SJCRH30 (cell line): ENCODE results near the gene ZNF333. TPM values are rescaled to one million over a fixed set of nuclear protein-coding genes. Genes with fewer than 3 reads are reported as not detected.

Source experiments
- DNase-seq, 2 experiments: peaks; one replicate each; pipeline ENCODE4 v3.0.0-alpha.2; 2015 to 2020
- H3K27ac ChIP-seq: fragments of 250-450 bp; sonication (Bioruptor Pico); 2 replicates; pipeline ENCODE4 v1.5.1; 2020; ENCODE audit warnings: mild to moderate bottlenecking, moderate library complexity
- H3K27me3 ChIP-seq: fragments of 250-450 bp; sonication (Bioruptor Pico); 2 replicates; pipeline ENCODE4 v1.5.1; 2020; ENCODE audit warnings: mild to moderate bottlenecking, moderate library complexity
- H3K36me3 ChIP-seq: fragments of 250-450 bp; sonication (Bioruptor Pico); 2 replicates; pipeline ENCODE4 v1.5.1; 2020; ENCODE audit warnings: mild to moderate bottlenecking, moderate library complexity
- H3K4me1 ChIP-seq: fragments of 250-450 bp; sonication (Bioruptor Pico); 2 replicates; pipeline ENCODE4 v1.5.1; 2020; ENCODE audit warnings: mild to moderate bottlenecking, moderate library complexity
- H3K4me3 ChIP-seq: fragments of 250-450 bp; sonication (Bioruptor Pico); 2 replicates; pipeline ENCODE4 v1.5.1; 2020; ENCODE audit warnings: mild to moderate bottlenecking, moderate library complexity
- H3K9me3 ChIP-seq: fragments of 250-450 bp; sonication (Bioruptor Pico); replicated peaks from 2 replicates; pipeline ENCODE4 v1.5.1; 2020; ENCODE audit warnings: mild to moderate bottlenecking, moderate library complexity
- total RNA-seq: library from RNA; depleted of rRNA; stranded (reverse); fragments of >200 nt; shearing (Covaris generic); gene quantifications from 2 replicates; pipeline ENCODE4 v1.2.3, GENCODE V29; 2014; rRNA removed

The ZNF333 gene
- 13.0 and 14.4 TPM in 2 replicates for total RNA-seq

GRCh38 chr19:14689598-14690503, at the start of gene ZNF333:
TSS of gene ZNF333 (plus strand) at chr19:14690048. CDS start at chr19:14693492, 3,444 bp downstream.
- peak within 1 kb of the TSS; percentile 95 for H3K4me3 ChIP-seq
- H3K4me1 ChIP-seq, result no peaks in the 10 kb centered on the region
- no peaks in the 10 kb centered on the region for H3K36me3 ChIP-seq
- no peaks in the 10 kb centered on the region for H3K27me3 ChIP-seq
- H3K9me3 ChIP-seq, result no peaks in the 10 kb centered on the region
- peak within 1 kb of the TSS; percentile 87 for H3K27ac ChIP-seq
- peak; percentile 99 to 100 for DNase-seq

- Histone ChIP-seq H3K4me1 (no peaks in the 10 kb centered on the region), H3K36me3 (no peaks in the 10 kb centered on the region), H3K4me3 (no peak overlapping the region), H3K9me3 (no peaks in the 10 kb centered on the region), H3K27ac (no peak overlapping the region), H3K27me3 (peaks cover 3% of the 10 kb centered on the region; the same call in 1 of the 2 replicates)
- no peak for DNase-seq
Observed at GRCh38 chr19:14648506-14648905, 41.3 kb upstream of the ZNF333 start.

DNA sequence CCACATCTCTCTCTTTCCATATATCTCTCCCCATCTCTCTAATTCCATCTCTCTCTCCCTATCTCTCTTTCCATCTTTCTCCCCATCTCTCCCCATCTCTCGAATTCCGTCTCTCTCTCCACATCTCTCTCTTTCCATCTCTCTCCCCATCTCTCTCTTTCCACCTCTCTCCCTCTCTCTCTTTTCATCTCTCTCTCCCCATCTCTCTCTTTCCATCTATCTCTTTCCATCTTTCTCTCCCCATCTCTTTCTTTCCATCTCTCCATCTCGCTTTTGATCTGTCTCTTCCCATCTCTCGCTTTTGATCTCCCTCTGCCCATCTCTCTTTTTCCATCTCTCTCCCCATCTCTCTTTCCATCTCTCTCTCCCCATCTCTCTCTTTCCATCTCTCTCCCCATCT, 40.8 kb upstream of the ZNF333 start:
- no peak for DNase-seq
- H3K9me3 ChIP-seq, result no peaks in the 10 kb centered on the region
- H3K36me3 ChIP-seq, result no peaks in the 10 kb centered on the region
- H3K4me3 ChIP-seq, result no peak overlapping the region
- H3K4me1 ChIP-seq, result no peaks in the 10 kb centered on the region
- peaks cover 3% of the 10 kb centered on the region; the same call in 1 of the 2 replicates for H3K27me3 ChIP-seq
- H3K27ac ChIP-seq, result no peak overlapping the region

DNA sequence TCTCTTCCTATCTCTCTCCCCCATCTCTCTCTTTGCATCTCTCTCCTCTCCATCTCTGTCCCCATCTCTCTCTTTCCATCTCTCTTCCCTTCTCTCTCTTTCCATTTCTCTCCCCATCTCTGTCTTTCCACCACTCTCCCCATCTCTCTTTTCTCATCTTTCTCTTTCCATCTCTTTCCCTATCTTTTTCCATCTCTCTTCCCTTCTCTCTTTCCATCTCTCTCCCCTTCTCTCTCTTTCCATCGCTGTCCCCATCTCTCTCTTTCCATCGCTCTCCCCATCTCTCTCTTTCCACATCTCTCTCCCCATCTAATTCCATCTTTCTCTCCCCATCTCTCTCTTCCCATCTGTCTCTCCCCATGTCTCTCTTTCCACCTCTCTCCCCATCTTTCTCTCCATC, 39.7 kb upstream of the ZNF333 start:
- Histone ChIP-seq H3K4me3 (no peak overlapping the region), H3K36me3 (no peaks in the 10 kb centered on the region), H3K9me3 (no peaks in the 10 kb centered on the region), H3K27me3 (peaks cover 3% of the 10 kb centered on the region; the same call in 1 of the 2 replicates), H3K4me1 (no peaks in the 10 kb centered on the region), H3K27ac (no peak overlapping the region)
- no peak for DNase-seq

- Histone ChIP-seq H3K4me3 (no peak overlapping the region), H3K27ac (no peak overlapping the region), H3K4me1 (no peaks in the 10 kb centered on the region), H3K36me3 (no peaks in the 10 kb centered on the region), H3K27me3 (peaks cover 8% of the 10 kb centered on the region; the same call in 1 of the 2 replicates), H3K9me3 (no peaks in the 10 kb centered on the region)
- DNase-seq, result no peak
Observed at GRCh38 chr19:14654786-14655560, 34.9 kb upstream of the ZNF333 start.

DNA sequence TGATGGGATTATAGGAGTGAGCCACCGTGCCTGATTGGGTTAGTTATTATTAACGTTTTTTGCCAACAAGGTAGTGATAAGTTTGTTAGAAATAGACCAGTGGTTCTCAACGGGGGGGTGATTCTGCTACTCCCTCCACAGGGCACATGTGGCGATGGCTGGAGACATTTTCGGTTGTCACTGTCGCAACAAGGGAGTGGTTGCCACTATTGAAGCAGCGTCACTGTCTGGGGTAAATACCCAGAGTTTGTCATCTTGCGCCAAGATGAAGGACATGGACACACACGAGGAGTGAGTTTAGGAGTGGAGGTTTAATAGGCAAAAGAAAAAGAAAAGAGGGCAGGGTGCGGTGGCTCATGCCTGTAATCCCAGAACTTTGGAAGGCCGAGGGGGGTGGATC, 34.1 kb upstream of the ZNF333 start:
- peaks cover 8% of the 10 kb centered on the region; the same call in 1 of the 2 replicates for H3K27me3 ChIP-seq
- no peaks in the 10 kb centered on the region for H3K36me3 ChIP-seq
- no peak overlapping the region for H3K4me3 ChIP-seq
- H3K9me3 ChIP-seq, result no peaks in the 10 kb centered on the region
- no peaks in the 10 kb centered on the region for H3K4me1 ChIP-seq
- DNase-seq, result no peak
- H3K27ac ChIP-seq, result no peak overlapping the region

- DNase-seq, result no peak
- Histone ChIP-seq H3K27ac (no peak overlapping the region), H3K27me3 (peaks cover 11% of the 10 kb centered on the region), H3K4me3 (no peak overlapping the region), H3K36me3 (no peaks in the 10 kb centered on the region), H3K9me3 (no peaks in the 10 kb centered on the region), H3K4me1 (no peaks in the 10 kb centered on the region)
Observed at GRCh38 chr19:14659874-14660489, 29.9 kb upstream of the ZNF333 start.

DNA sequence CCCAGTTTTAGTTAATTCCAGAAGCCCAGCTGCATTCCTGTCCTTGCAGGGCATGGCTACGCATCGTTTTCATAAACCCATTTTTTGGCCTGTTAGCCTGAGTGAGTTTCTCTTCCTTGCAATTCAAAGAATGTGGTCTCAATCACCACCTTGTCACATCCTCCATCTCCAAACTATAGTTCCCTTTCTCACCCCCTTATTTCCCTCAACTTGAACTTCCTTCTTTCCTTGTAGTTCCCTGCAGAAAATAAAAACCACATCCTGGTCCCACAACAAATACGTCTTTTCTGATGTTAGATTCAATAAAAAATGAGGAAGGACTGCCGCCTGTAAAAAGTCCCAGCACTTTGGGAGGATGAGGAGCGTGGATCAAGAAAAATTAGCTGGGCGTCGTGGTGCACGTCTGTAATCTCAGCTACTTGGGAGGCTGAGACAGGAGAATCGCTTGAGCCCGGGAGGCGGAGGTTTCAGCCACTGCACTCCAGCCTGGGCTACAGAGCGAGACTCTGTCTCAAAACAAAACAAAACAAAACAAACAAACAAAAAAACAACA, 28.4 kb upstream of the ZNF333 start:
- Histone ChIP-seq H3K4me1 (no peaks in the 10 kb centered on the region), H3K36me3 (no peaks in the 10 kb centered on the region), H3K9me3 (no peaks in the 10 kb centered on the region), H3K27me3 (peaks cover 11% of the 10 kb centered on the region; the same call in 1 of the 2 replicates), H3K27ac (no peak overlapping the region), H3K4me3 (no peak overlapping the region)
- no peak for DNase-seq

DNA sequence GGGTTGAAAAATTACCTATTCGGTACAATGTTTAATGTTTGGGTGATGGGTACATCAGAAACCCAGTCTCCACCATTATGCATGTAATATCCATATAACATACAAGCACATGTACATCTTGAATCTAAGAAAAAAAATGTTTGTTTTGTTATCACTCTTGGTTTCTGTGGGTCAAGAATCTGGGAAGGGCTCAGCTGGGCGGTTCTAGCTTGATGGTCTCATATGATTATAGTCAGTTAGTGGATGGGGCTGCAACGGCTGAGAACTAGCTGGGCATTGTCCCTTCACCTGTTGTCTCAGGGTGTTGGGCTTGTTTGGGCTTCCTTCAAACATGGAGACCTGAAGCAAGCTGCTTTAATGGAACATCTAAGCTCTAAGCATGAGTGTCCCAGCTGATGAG, 19.9 kb upstream of the ZNF333 start:
- DNase-seq, result no peak
- Histone ChIP-seq H3K36me3 (no peaks in the 10 kb centered on the region), H3K9me3 (no peaks in the 10 kb centered on the region), H3K27ac (no peak overlapping the region), H3K4me1 (no peaks in the 10 kb centered on the region), H3K4me3 (no peak overlapping the region), H3K27me3 (peaks cover 7% of the 10 kb centered on the region)

- no peak for DNase-seq
- Histone ChIP-seq H3K4me1 (no peaks in the 10 kb centered on the region), H3K9me3 (no peaks in the 10 kb centered on the region), H3K36me3 (no peaks in the 10 kb centered on the region), H3K27ac (no peak overlapping the region), H3K4me3 (no peak overlapping the region), H3K27me3 (peaks cover 7% of the 10 kb centered on the region)
Observed at GRCh38 chr19:14670408-14670807, 19.4 kb upstream of the ZNF333 start.

- Histone ChIP-seq H3K27me3 (peaks cover 7% of the 10 kb centered on the region), H3K4me3 (no peak overlapping the region), H3K36me3 (no peaks in the 10 kb centered on the region), H3K9me3 (no peaks in the 10 kb centered on the region), H3K4me1 (no peaks in the 10 kb centered on the region), H3K27ac (no peak overlapping the region)
- DNase-seq, result no peak
Observed at GRCh38 chr19:14672188-14672872, 17.5 kb upstream of the ZNF333 start.

GRCh38 chr19:14673088-14673487, 16.8 kb upstream of the ZNF333 start:
- Histone ChIP-seq H3K4me1 (no peaks in the 10 kb centered on the region), H3K27ac (no peak overlapping the region), H3K9me3 (no peaks in the 10 kb centered on the region), H3K36me3 (no peaks in the 10 kb centered on the region), H3K4me3 (no peak overlapping the region), H3K27me3 (peaks cover 7% of the 10 kb centered on the region)
- no peak for DNase-seq

- Histone ChIP-seq H3K4me3 (no peak within 1 kb of the TSS), H3K9me3 (no peaks in the 10 kb centered on the region), H3K4me1 (no peaks in the 10 kb centered on the region), H3K27me3 (peaks cover 7% of the 10 kb centered on the region), H3K27ac (no peak within 1 kb of the TSS), H3K36me3 (no peaks in the 10 kb centered on the region)
- DNase-seq, result no peak
Observed at GRCh38 chr19:14674764-14675163, 15.1 kb upstream of the ZNF333 start, which contains the start of gene ADGRE3. TSS of gene ADGRE3 (minus strand) at chr19:14674844. CDS start at chr19:14674770, 74 bp downstream.

GRCh38 chr19:14676762-14677161, 13.1 kb upstream of the ZNF333 start:
- DNase-seq, result no peak
- Histone ChIP-seq H3K9me3 (no peaks in the 10 kb centered on the region), H3K27me3 (peaks cover 6% of the 10 kb centered on the region), H3K4me3 (no peak overlapping the region), H3K36me3 (no peaks in the 10 kb centered on the region), H3K27ac (no peak overlapping the region), H3K4me1 (no peaks in the 10 kb centered on the region)
